HEK293 (cell line): Measurements from ENCODE around the gene NDST3.

Experiments used
- CTCF ChIA-PET: fragments of 350-600 bp; formaldehyde crosslinking; extraction: SDS; loops from one replicate; lab custom pipeline; 2021; ENCODE audit warnings: antibody characterized with exemption; lab: Yijun Ruan, JAX
- POLR2A ChIA-PET: fragments of 300-600 bp; formaldehyde crosslinking; extraction: SDS; loops from one replicate; lab custom pipeline; 2020; ENCODE audit warnings: antibody characterized with exemption, inconsistent platforms; lab: Yijun Ruan, JAX
- H3K27ac ChIP-seq: fragments of 200-500 bp; sonication (Bioruptor generic); 2 replicates; pipeline ENCODE4 v1.5.1; 2014; ENCODE audit warnings: low read depth, low read length, control low read depth, inconsistent platforms; ENCODE audit errors: extremely low read depth
- H3K36me3 ChIP-seq, 2 experiments: fragments of 200-500 bp in 1 of 2; sonication (Bioruptor generic) in 1 of 2; 1 replicate in 1 of 2; 2 replicates in 1 of 2; pipeline ENCODE4 v1.5.1; 2014 to 2017; ENCODE audit warnings: inconsistent platforms in 2 of 2, low read length in 2 of 2; ENCODE audit not compliant: control insufficient read depth in 2 of 2, insufficient read depth in 1 of 2
- H3K4me1 ChIP-seq: fragments of 200-500 bp; sonication (Bioruptor generic); 2 replicates; pipeline ENCODE4 v1.5.1; 2014; ENCODE audit warnings: mild to moderate bottlenecking, low read length, inconsistent platforms; ENCODE audit not compliant: control insufficient read depth, insufficient read depth
- H3K4me3 ChIP-seq: 2 replicates; pipeline ENCODE4 v1.5.1; 2011; ENCODE audit warnings: low read depth, mild to moderate bottlenecking, control low read depth, low read length, moderate library complexity
- H3K9me3 ChIP-seq: fragments of 200-500 bp; sonication (Bioruptor generic); 2 replicates; pipeline ENCODE4 v1.5.1; 2014; ENCODE audit warnings: low read depth, low read length, inconsistent platforms; ENCODE audit not compliant: control insufficient read depth, insufficient read depth
- BCL11A ChIP-seq: fragments of 450-650 bp; formaldehyde crosslinking; IDR thresholded peaks from 2 replicates; pipeline ENCODE4 v1.5.1; 2016; ENCODE audit warnings: low read depth, missing biosample characterization, missing genetic modification characterization
- EGR2 ChIP-seq: fragments of 450-650 bp; formaldehyde crosslinking; IDR thresholded peaks from 2 replicates; pipeline ENCODE4 v1.5.1; 2016; ENCODE audit warnings: low read depth, missing biosample characterization, missing genetic modification characterization
- GLI2 ChIP-seq: fragments of 450-650 bp; formaldehyde crosslinking; IDR thresholded peaks from 2 replicates; pipeline ENCODE4; 2017; ENCODE audit warnings: missing biosample characterization, missing genetic modification characterization, low read depth, borderline replicate concordance
- KLF10 ChIP-seq: fragments of 450-650 bp; IDR thresholded peaks from 2 replicates; pipeline ENCODE4 v1.5.1; 2018; ENCODE audit warnings: missing biosample characterization, mild to moderate bottlenecking, missing genetic modification characterization
- KLF9 ChIP-seq: fragments of 450-650 bp; formaldehyde crosslinking; IDR thresholded peaks from 2 replicates; pipeline ENCODE4 v1.5.1; 2016; ENCODE audit warnings: missing biosample characterization, missing genetic modification characterization, low read depth
- PRDM2 ChIP-seq: fragments of 450-650 bp; formaldehyde crosslinking; IDR thresholded peaks from 2 replicates; pipeline ENCODE4 v1.5.1; 2016; ENCODE audit warnings: missing biosample characterization, missing genetic modification characterization, borderline replicate concordance
- YY1 ChIP-seq: fragments of 450-650 bp; formaldehyde crosslinking; IDR thresholded peaks from 2 replicates; pipeline ENCODE4 v1.5.1; 2018; ENCODE audit warnings: missing biosample characterization, missing genetic modification characterization
- ZFHX2 ChIP-seq: fragments of 450-650 bp; formaldehyde crosslinking; conservative IDR thresholded peaks from 2 replicates; pipeline ENCODE4 v1.5.1; 2016; ENCODE audit warnings: missing biosample characterization, missing genetic modification characterization
- ZFP69B ChIP-seq: fragments of 450-650 bp; formaldehyde crosslinking; IDR thresholded peaks from 2 replicates; pipeline ENCODE4 v1.5.1; 2016; ENCODE audit warnings: missing biosample characterization, missing genetic modification characterization
- ZNF10 ChIP-seq: fragments of 450-650 bp; formaldehyde crosslinking; IDR thresholded peaks from 2 replicates; pipeline ENCODE4 v1.5.1; 2017; ENCODE audit warnings: missing biosample characterization, missing genetic modification characterization
- ZNF112 ChIP-seq: fragments of 450-650 bp; formaldehyde crosslinking; IDR thresholded peaks from 2 replicates; pipeline ENCODE4 v1.5.0; 2017; ENCODE audit warnings: missing biosample characterization, missing genetic modification characterization
- ZNF362 ChIP-seq: fragments of 450-650 bp; formaldehyde crosslinking; IDR thresholded peaks from 2 replicates; pipeline ENCODE4 v1.5.1; 2016; ENCODE audit warnings: missing biosample characterization, missing genetic modification characterization
- ZNF37A ChIP-seq: fragments of 450-650 bp; IDR thresholded peaks from 2 replicates; pipeline ENCODE4 v1.5.1; 2018; ENCODE audit warnings: missing biosample characterization, missing genetic modification characterization
- ZNF426 ChIP-seq: fragments of 450-650 bp; formaldehyde crosslinking; IDR thresholded peaks from 2 replicates; pipeline ENCODE4 v1.5.1; 2017; ENCODE audit warnings: missing biosample characterization, missing genetic modification characterization, mild to moderate bottlenecking, inconsistent platforms, moderate library complexity
- ZNF488 ChIP-seq: fragments of 450-650 bp; formaldehyde crosslinking; IDR thresholded peaks from 2 replicates; pipeline ENCODE4 v1.5.1; 2016; ENCODE audit warnings: missing biosample characterization, missing genetic modification characterization
- ZNF571 ChIP-seq: fragments of 450-650 bp; formaldehyde crosslinking; IDR thresholded peaks from 2 replicates; pipeline ENCODE4 v1.5.0; 2017; ENCODE audit warnings: missing biosample characterization, missing genetic modification characterization
- ZNF639 ChIP-seq: fragments of 450-650 bp; formaldehyde crosslinking; IDR thresholded peaks from 2 replicates; pipeline ENCODE4 v1.5.1; 2016; ENCODE audit warnings: missing biosample characterization, missing genetic modification characterization
- ZNF692 ChIP-seq: fragments of 450-650 bp; formaldehyde crosslinking; IDR thresholded peaks from 2 replicates; pipeline ENCODE4 v1.5.1; 2016; ENCODE audit warnings: missing biosample characterization, missing genetic modification characterization
- ZNF777 ChIP-seq: fragments of 450-650 bp; formaldehyde crosslinking; IDR thresholded peaks from 2 replicates; pipeline ENCODE4 v1.5.1; 2017; ENCODE audit warnings: missing biosample characterization, missing genetic modification characterization, borderline replicate concordance
- ZNF837 ChIP-seq: fragments of 450-650 bp; formaldehyde crosslinking; IDR thresholded peaks from 2 replicates; pipeline ENCODE4 v1.5.1; 2016; ENCODE audit warnings: missing biosample characterization, missing genetic modification characterization
- ZSCAN5A ChIP-seq: fragments of 450-650 bp; formaldehyde crosslinking; IDR thresholded peaks from 2 replicates; pipeline ENCODE4 v1.5.1; 2016; ENCODE audit warnings: missing biosample characterization, missing genetic modification characterization

The NDST3 gene

GRCh38 chr4:118086344-118086743 lies 52.1 kb downstream of the NDST3 start:
- no peaks in the 10 kb centered on the region for H3K36me3 ChIP-seq
- no peaks in the 10 kb centered on the region for H3K4me1 ChIP-seq
- ChIA-PET CTCF (no interaction called here), POLR2A (no interaction called here)
- no peak overlapping the region for H3K27ac ChIP-seq
- H3K4me3 ChIP-seq: no peak overlapping the region
- H3K9me3 ChIP-seq: no peaks in the 10 kb centered on the region
- TF ChIP-seq ZNF837 (no peak), BCL11A (tag by site-specific recombination) (no peak), ZSCAN5A (tag by site-specific recombination) (no peak), ZNF10 (tag by site-specific recombination) (no peak), ZNF777 (tag by site-specific recombination) (no peak), ZNF112 (tag by site-specific recombination) (no peak), EGR2 (tag by site-specific recombination) (no peak), ZNF488 (no peak), YY1 (tag by site-specific recombination) (no peak), ZFHX2 (tag by site-specific recombination) (no peak), KLF9 (no peak), ZNF692 (no peak), ZNF571 (tag by site-specific recombination) (no peak), ZFP69B (tag by site-specific recombination) (no peak), ZNF37A (tag by site-specific recombination) (no peak), ZNF639 (tag by site-specific recombination) (no peak)

- TF ChIP-seq GLI2 (tag by site-specific recombination): no peak
- no peak for TF ChIP-seq ZNF362 (tag by site-specific recombination)
- TF ChIP-seq ZNF426 (tag by site-specific recombination): no peak
- TF ChIP-seq KLF10 (tag by site-specific recombination): no peak
- TF ChIP-seq PRDM2 (tag by site-specific recombination): no peak
- TF ChIP-seq ZNF692: no peak
- no peaks in the 10 kb centered on the region for H3K36me3 ChIP-seq
- ChIA-PET CTCF (no interaction called here), POLR2A (no interaction called here)
- no peak overlapping the region for H3K4me3 ChIP-seq
- H3K27ac ChIP-seq: no peak overlapping the region
- H3K9me3 ChIP-seq: no peaks in the 10 kb centered on the region
- no peaks in the 10 kb centered on the region for H3K4me1 ChIP-seq
These were observed 53.1 kb downstream of the NDST3 start for GRCh38 chr4:118087366-118087765.
